MCF 10A (cell line): Measurements from ENCODE around the gene PPP1R14D. TPM values are rescaled to one million over a fixed set of nuclear protein-coding genes. Genes with fewer than 3 reads are reported as not detected.

ENCODE experiments used
- BruUV-seq: library from RNA; stranded (reverse); fragments of 400-500 nt; replicated peaks from 2 replicates; lab custom pipeline; 2021; lab: Mats Ljungman, UMichigan
- CTCF ChIA-PET: fragments of 300-600 bp; sonication (Branson Sonifier 250); formaldehyde crosslinking; extraction: SDS; loops from one replicate; lab custom pipeline; 2021; ENCODE audit warnings: antibody characterized with exemption, inconsistent platforms; lab: Yijun Ruan, JAX
- POLR2A ChIA-PET: fragments of 300-600, 350-650 bp; sonication (Branson Sonifier 250); formaldehyde crosslinking; extraction: SDS; loops from one replicate; lab custom pipeline; 2020; ENCODE audit warnings: antibody characterized with exemption, inconsistent platforms; lab: Yijun Ruan, JAX
- DNase-seq: peaks from one replicate; pipeline ENCODE4 v3.0.0-alpha.2; 2018; ENCODE audit not compliant: unreplicated experiment
- H3K27ac Mint-ChIP-seq: one replicate; pipeline ENCODE4 v1.8.0; 2022; ENCODE audit warnings: mild to moderate bottlenecking, low read depth, mixed read lengths; ENCODE audit not compliant: unreplicated experiment
- H3K27me3 Mint-ChIP-seq: one replicate; pipeline ENCODE4 v1.8.0; 2022; ENCODE audit warnings: mixed read lengths; ENCODE audit not compliant: insufficient read depth, unreplicated experiment
- H3K36me3 Mint-ChIP-seq: one replicate; pipeline ENCODE4 v1.8.0; 2022; ENCODE audit warnings: mild to moderate bottlenecking, moderate library complexity, mixed read lengths; ENCODE audit not compliant: insufficient read depth, unreplicated experiment
- H3K4me1 Mint-ChIP-seq: one replicate; pipeline ENCODE4 v1.8.0; 2022; ENCODE audit warnings: mixed read lengths; ENCODE audit not compliant: insufficient read depth, unreplicated experiment
- H3K4me3 Mint-ChIP-seq: one replicate; pipeline ENCODE4 v1.8.0; 2022; ENCODE audit warnings: mild to moderate bottlenecking, moderate library complexity, mixed read lengths; ENCODE audit not compliant: unreplicated experiment
- H3K9me3 Mint-ChIP-seq: one replicate; pipeline ENCODE4 v1.8.0; 2022; ENCODE audit warnings: mixed read lengths; ENCODE audit not compliant: unreplicated experiment
- intact Hi-C: fragments of 100-400 bp; cut with micrococcal nuclease; formaldehyde crosslinking; loops from 2 replicates; pipeline ENCODE4 v1.14.1; 2022
- total RNA-seq: library from RNA; stranded (reverse); gene quantifications from 2 replicates; pipeline ENCODE4 v1.2.3, GENCODE V29; 2022
- TF ChIP-seq, protein P1 (sequence below): fragments of 200-600 bp; IDR thresholded peaks from one replicate; pipeline ENCODE4 v1.8.0; 2022; ENCODE audit warnings: antibody characterized with exemption, mild to moderate bottlenecking; ENCODE audit not compliant: unreplicated experiment

Gene PPP1R14D
- total RNA-seq, 1 experiment from 2014 or later: not detected

DNA sequence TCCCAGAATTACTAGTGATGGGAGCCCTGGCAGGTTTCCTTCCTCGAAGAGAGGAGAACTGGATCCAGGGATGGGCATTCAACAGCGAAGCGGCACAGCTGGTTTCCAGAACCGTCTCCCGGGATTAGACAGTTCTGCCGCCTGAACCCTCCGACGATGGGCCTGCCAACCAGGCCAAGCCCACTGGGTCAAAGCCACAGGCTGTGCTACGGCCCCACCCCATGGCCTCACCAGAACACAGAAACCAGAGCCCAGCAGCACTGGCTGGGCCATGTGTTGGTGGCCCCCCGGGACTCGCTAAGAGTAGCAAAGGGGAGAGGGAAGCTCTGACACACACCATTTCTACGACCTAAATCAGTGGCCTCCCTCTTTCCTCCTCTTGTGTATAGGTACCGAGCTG is 56.5 kb downstream of the PPP1R14D start:
- ChIA-PET POLR2A (interaction anchor here (1.0 to 1.1 kb wide), 2 partner anchors 77 to 208 kb away, joined by 3 read pairs; partner anchors contain the start of genes CCDC32 and RAD51), CTCF (interaction anchor here (1.8 kb wide), 1 partner anchor 11 kb away, joined by 5 read pairs; no protein-coding TSS in a partner anchor)
- H3K9me3 Mint-ChIP-seq: no peaks in the 10 kb centered on the region
- TF ChIP-seq, protein P1, sequence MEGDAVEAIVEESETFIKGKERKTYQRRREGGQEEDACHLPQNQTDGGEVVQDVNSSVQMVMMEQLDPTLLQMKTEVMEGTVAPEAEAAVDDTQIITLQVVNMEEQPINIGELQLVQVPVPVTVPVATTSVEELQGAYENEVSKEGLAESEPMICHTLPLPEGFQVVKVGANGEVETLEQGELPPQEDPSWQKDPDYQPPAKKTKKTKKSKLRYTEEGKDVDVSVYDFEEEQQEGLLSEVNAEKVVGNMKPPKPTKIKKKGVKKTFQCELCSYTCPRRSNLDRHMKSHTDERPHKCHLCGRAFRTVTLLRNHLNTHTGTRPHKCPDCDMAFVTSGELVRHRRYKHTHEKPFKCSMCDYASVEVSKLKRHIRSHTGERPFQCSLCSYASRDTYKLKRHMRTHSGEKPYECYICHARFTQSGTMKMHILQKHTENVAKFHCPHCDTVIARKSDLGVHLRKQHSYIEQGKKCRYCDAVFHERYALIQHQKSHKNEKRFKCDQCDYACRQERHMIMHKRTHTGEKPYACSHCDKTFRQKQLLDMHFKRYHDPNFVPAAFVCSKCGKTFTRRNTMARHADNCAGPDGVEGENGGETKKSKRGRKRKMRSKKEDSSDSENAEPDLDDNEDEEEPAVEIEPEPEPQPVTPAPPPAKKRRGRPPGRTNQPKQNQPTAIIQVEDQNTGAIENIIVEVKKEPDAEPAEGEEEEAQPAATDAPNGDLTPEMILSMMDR: no peak
- intact Hi-C loops: no loop called here
- no peak overlapping the region for H3K4me3 Mint-ChIP-seq
- peaks cover 75% of the 10 kb centered on the region for H3K36me3 Mint-ChIP-seq
- no peak overlapping the region for H3K27ac Mint-ChIP-seq
- no peak for DNase-seq
- no peaks in the 10 kb centered on the region for H3K27me3 Mint-ChIP-seq
- peaks cover 38% of the 10 kb centered on the region for H3K4me1 Mint-ChIP-seq
- no TSS peak for BruUV-seq

DNA sequence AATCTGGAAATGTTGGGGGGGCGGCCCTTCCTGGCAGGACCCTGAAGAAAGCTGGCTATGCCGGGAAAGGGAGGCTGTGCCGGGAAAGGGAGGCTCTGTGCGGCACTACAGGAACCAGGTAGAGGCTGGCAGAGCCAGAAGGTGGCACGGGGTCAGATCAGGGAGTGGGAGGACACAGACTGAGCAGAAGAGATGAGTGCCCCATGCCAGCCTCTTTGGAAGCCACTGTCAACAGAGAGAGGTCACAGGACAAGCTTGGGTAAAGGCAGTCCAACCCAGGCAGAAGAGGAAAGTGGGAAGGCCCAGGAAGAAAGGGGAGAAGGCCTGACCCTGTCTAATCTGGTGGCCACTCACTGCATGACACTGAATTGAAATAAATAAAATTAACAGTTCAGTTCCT is 57.3 kb downstream of the PPP1R14D start:
- DNase-seq: no peak
- CTCF ChIA-PET: interaction anchor here (0.7 to 0.9 kb wide), 2 partner anchors 11 to 87 kb away, joined by 4 to 12 read pairs; no protein-coding TSS in a partner anchor
- H3K4me1 Mint-ChIP-seq: peaks cover 36% of the 10 kb centered on the region
- H3K4me3 Mint-ChIP-seq: peak overlapping the region; percentile 29
- BruUV-seq: no TSS peak
- H3K9me3 Mint-ChIP-seq: no peaks in the 10 kb centered on the region
- H3K27ac Mint-ChIP-seq: no peak overlapping the region
- TF ChIP-seq, protein P1: no peak
- POLR2A ChIA-PET: interaction anchor here (1.0 to 3.1 kb wide), 5 partner anchors 23 to 207 kb away, joined by 3 to 30 read pairs (median 12); partner anchors contain the start of genes CCDC32, RAD51 and SPINT1
- H3K27me3 Mint-ChIP-seq: no peaks in the 10 kb centered on the region
- intact Hi-C loops: no loop called here
- H3K36me3 Mint-ChIP-seq: peaks cover 71% of the 10 kb centered on the region

DNA sequence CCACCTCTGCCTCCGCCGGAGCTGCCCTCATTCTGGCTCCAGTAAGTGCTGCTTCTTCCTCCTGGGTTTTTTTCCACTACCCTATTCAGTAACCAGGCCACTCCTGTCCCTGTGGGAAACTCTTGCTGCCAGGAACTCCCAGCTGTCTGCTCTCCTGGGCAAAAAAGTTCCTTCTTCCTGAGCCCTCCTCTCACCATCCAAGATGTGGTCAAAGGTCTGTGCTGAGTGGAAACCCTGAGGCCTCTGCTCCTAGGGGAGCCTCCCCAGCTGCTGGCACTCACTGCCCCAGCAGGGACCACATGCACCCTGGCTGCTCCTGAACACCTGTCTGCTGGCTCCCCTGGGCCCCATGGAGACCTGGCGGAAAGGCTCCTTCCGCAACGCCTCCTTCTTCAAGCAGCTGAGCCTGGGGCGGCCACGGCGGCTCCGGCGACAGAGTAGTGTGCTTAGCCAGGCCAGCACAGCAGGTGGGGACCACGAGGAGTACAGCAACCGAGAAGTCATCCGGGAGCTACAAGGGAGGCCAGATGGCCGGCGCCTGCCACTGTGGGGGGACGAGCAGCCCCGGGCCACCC is 58.3 kb downstream of the PPP1R14D start:
- BruUV-seq: TSS peak; percentile 48
- H3K4me3 Mint-ChIP-seq: peak overlapping the region; percentile 64
- peak overlapping the region; percentile 84 for H3K27ac Mint-ChIP-seq
- TF ChIP-seq, protein P1: no peak
- ChIA-PET CTCF (interaction anchor here (0.6 to 1.7 kb wide), 15 partner anchors 9 to 252 kb away, joined by 3 to 12 read pairs (median 4); no protein-coding TSS in a partner anchor), POLR2A (interaction anchor here (0.7 to 3.1 kb wide), 20 partner anchors 8 to 201 kb away, joined by 3 to 30 read pairs (median 5); partner anchors contain the start of genes DNAJC17, RPUSD2, SPINT1 and VPS18)
- no peak for DNase-seq
- no peaks in the 10 kb centered on the region for H3K9me3 Mint-ChIP-seq
- no peaks in the 10 kb centered on the region for H3K27me3 Mint-ChIP-seq
- intact Hi-C loops: no loop called here
- H3K4me1 Mint-ChIP-seq: peaks cover 45% of the 10 kb centered on the region
- H3K36me3 Mint-ChIP-seq: peaks cover 69% of the 10 kb centered on the region
